ENCODE data around the gene ROBO3. TPM values are rescaled to one million over a fixed set of nuclear protein-coding genes. Genes with fewer than 3 reads are reported as not detected.
A peak's percentile ranks its signal among the peaks of the same experiment; 100 is the strongest.

ROBO3 gene
- total RNA-seq, 1 experiment from 2014 or later = 30.7 TPM

GRCh38 chr11:124873951-124874350 lies 8.7 kb downstream of the ROBO3 start:
- TF ChIP-seq EZH2phosphoT487 (IDR thresholded peaks at IDR 0.05; ENCODE audit: borderline replicate concordance) = no peak
- Histone ChIP-seq H3K4me2 (ENCODE audit: low read length) (no peak overlapping the region), H3K4me3 (replicated peaks in 1 of 2; ENCODE audit: low read depth in 1 of 2, low read length in 2 of 2) (no peak overlapping the region), H3K9me2 (ENCODE audit: insufficient read depth) (no peaks in the 10 kb centered on the region), H3K79me2 (ENCODE audit: insufficient read depth, low read length) (no peaks in the 10 kb centered on the region), H3K27me3 (ENCODE audit: insufficient read depth, low read length) (peaks cover 9% of the 10 kb centered on the region; the same call in 1 of the 2 replicates), H3K9me3 (ENCODE audit: control insufficient read depth in 1 of 2, insufficient read depth in 1 of 2, low read depth in 1 of 2, low read length in 2 of 2) (no peaks in the 10 kb centered on the region), H3K27ac (ENCODE audit: low read depth, low read length) (no peak overlapping the region), H4K20me1 (ENCODE audit: insufficient read depth) (no peaks in the 10 kb centered on the region), H3K4me1 (ENCODE audit: control insufficient read depth in 1 of 2, insufficient read depth in 2 of 2, low read length in 2 of 2) (peaks cover 12 to 23% of the 10 kb centered on the region in 2 experiments), H3K36me3 (ENCODE audit: control insufficient read depth in 1 of 2, insufficient read depth in 2 of 2, low read length in 2 of 2) (no peaks in the 10 kb centered on the region), H2AFZ (ENCODE audit: low read depth, low read length, poor library complexity, severe bottlenecking) (no peak overlapping the region), H3K9ac (ENCODE audit: low read length) (no peak overlapping the region)
- DNase-seq (ENCODE audit: low read depth, low spot score) = no peak
- CTCF ChIA-PET = no interaction called here
- no TSS peak for BruUV-seq (replicated peaks)
- RAD21 ChIA-PET (ENCODE audit: low non-redundant PET in 1 of 2, low total read pairs in 2 of 2, uncharacterized antibody in 2 of 2, unreplicated experiment in 2 of 2) = no interaction called here
- POLR2A ChIA-PET = no interaction called here
- no peak for ATAC-seq
- intact Hi-C loops (cut with micrococcal nuclease) = loop anchor here (2.0 kb wide), 1 partner anchor 555 kb away; no protein-coding TSS in a partner anchor

GRCh38 chr11:124874571-124875255 lies 9.5 kb downstream of the ROBO3 start:
- BruUV-seq (replicated peaks) = no TSS peak
- Histone ChIP-seq H3K4me3 (replicated peaks in 1 of 2; ENCODE audit: low read depth in 1 of 2, low read length in 2 of 2) (no peak overlapping the region), H3K9me3 (ENCODE audit: control insufficient read depth in 1 of 2, insufficient read depth in 1 of 2, low read depth in 1 of 2, low read length in 2 of 2) (no peaks in the 10 kb centered on the region), H3K9ac (ENCODE audit: low read length) (no peak overlapping the region), H3K27me3 (ENCODE audit: insufficient read depth, low read length) (peaks cover 9% of the 10 kb centered on the region; the same call in 1 of the 2 replicates), H2AFZ (ENCODE audit: low read depth, low read length, poor library complexity, severe bottlenecking) (no peak overlapping the region), H3K36me3 (ENCODE audit: control insufficient read depth in 1 of 2, insufficient read depth in 2 of 2, low read length in 2 of 2) (no peaks in the 10 kb centered on the region), H3K27ac (ENCODE audit: low read depth, low read length) (no peak overlapping the region), H3K9me2 (ENCODE audit: insufficient read depth) (no peaks in the 10 kb centered on the region), H3K4me1 (ENCODE audit: control insufficient read depth in 1 of 2, insufficient read depth in 2 of 2, low read length in 2 of 2) (peaks cover 12 to 23% of the 10 kb centered on the region in 2 experiments), H4K20me1 (ENCODE audit: insufficient read depth) (no peaks in the 10 kb centered on the region), H3K79me2 (ENCODE audit: insufficient read depth, low read length) (no peaks in the 10 kb centered on the region), H3K4me2 (ENCODE audit: low read length) (peak overlapping the region; percentile 90)
- ChIA-PET CTCF (interaction anchor here (1.9 kb wide), 1 partner anchor 37 kb away, joined by 7 read pairs; no protein-coding TSS in a partner anchor), RAD21 (ENCODE audit: low non-redundant PET in 1 of 2, low total read pairs in 2 of 2, uncharacterized antibody in 2 of 2, unreplicated experiment in 2 of 2) (no interaction called here), POLR2A (no interaction called here)
- ATAC-seq = no peak
- TF ChIP-seq FOSL1 (IDR thresholded peaks at IDR 0.05; ENCODE audit: low read depth) (no peak), EGR1 (IDR thresholded peaks at IDR 0.05; ENCODE audit: low read depth) (no peak)
- DNase-seq (ENCODE audit: low read depth, low spot score) = no peak
- intact Hi-C loops (cut with micrococcal nuclease) = loop anchor here (2.0 kb wide), 1 partner anchor 554 kb away; no protein-coding TSS in a partner anchor
